Spinal cord (tissue), 10 donors: ENCODE data around the gene TELO2. TPM values are rescaled to one million over a fixed set of nuclear protein-coding genes. Genes with fewer than 3 reads are reported as not detected.

ENCODE experiments used
- DNase-seq, 6 donors: peaks; one replicate each; pipeline versions ENCODE4 v3.0.0 to v3.0.0-alpha.2; 2013 to 2015; ENCODE audit warnings: low spot score in 6 of 6, low read depth in 4 of 6
- H3K27ac ChIP-seq: one replicate; pipeline ENCODE4 v1.5.1; 2013; ENCODE audit warnings: low read depth, low read length, control low read depth
- H3K27me3 ChIP-seq: one replicate; pipeline ENCODE4 v1.6.1; 2013; ENCODE audit warnings: low read length; ENCODE audit not compliant: control insufficient read depth, insufficient read depth
- H3K36me3 ChIP-seq: one replicate; pipeline ENCODE4 v1.6.1; 2013; ENCODE audit warnings: low read length; ENCODE audit not compliant: control insufficient read depth, insufficient read depth
- H3K4me1 ChIP-seq: one replicate; pipeline ENCODE4 v1.6.1; 2013; ENCODE audit warnings: low read length; ENCODE audit not compliant: control insufficient read depth, insufficient read depth
- H3K4me3 ChIP-seq: one replicate; pipeline ENCODE4 v1.5.1; 2013; ENCODE audit warnings: low read depth, low read length, control low read depth
- H3K9me3 ChIP-seq: one replicate; pipeline ENCODE4 v1.6.1; 2013; ENCODE audit warnings: low read length; ENCODE audit not compliant: control insufficient read depth, insufficient read depth
- whole genome bisulfite sequencing: methylation state at CpG from one replicate; pipeline ENCODE4 v1.1.5; 2013; ENCODE audit warnings: missing lambda C conversion rate; ENCODE audit not compliant: insufficient coverage; 5-methylcytosine and 5-hydroxymethylcytosine counted together
- polyA plus RNA-seq, 2 donors: library from polyadenylated mRNA; unstranded; fragments of 120-200 nt; gene quantifications; one replicate each; pipeline ENCODE4 v1.2.1, GENCODE V29; 2013; ENCODE audit not compliant: insufficient read length in 2 of 2
- total RNA-seq, 2 donors: library from RNA; depleted of rRNA in 1 of 2; stranded (reverse); fragments of 120-200 nt in 1 of 2; fragments of >200 nt in 1 of 2; gene quantifications; one replicate each; pipeline versions ENCODE4 v1.2.3 to v1.2.4, GENCODE V29; 2013 to 2014
- donor health status: healthy.

Gene TELO2
- total and polyA plus RNA-seq, 4 donors = 16.9 to 65.6 (median 37.8) TPM

DNA sequence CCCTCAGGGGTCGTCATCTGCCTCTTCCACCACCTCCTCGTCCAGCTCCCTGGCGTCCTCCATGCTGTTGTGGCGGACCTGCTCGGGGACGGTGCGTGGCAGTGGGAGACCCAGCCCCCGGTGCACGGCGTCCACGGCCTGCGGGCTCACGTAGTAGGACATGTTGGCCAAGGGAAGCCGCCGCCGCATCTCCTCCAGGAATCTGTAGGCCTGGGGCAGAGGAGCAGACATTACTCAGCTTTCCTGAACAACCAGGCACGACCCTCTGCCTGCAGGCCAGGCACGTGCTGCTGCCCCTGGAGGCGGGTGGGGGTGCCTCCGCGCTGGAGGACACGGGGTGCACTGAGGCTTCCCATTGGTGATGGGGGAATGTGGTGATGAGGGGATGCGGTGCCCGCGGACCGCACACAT lies 17.8 kb downstream of the TELO2 start:
- no peak for DNase-seq
- H3K27me3 ChIP-seq = no peaks in the 10 kb centered on the region
- H3K27ac ChIP-seq = no peak overlapping the region
- no peaks in the 10 kb centered on the region for H3K4me1 ChIP-seq
- H3K9me3 ChIP-seq = no peaks in the 10 kb centered on the region
- no peak overlapping the region for H3K4me3 ChIP-seq
- H3K36me3 ChIP-seq = peaks cover 78% of the 10 kb centered on the region
- WGBS = 91% methylated on average over 26 of the region's 26 CpGs

DNA sequence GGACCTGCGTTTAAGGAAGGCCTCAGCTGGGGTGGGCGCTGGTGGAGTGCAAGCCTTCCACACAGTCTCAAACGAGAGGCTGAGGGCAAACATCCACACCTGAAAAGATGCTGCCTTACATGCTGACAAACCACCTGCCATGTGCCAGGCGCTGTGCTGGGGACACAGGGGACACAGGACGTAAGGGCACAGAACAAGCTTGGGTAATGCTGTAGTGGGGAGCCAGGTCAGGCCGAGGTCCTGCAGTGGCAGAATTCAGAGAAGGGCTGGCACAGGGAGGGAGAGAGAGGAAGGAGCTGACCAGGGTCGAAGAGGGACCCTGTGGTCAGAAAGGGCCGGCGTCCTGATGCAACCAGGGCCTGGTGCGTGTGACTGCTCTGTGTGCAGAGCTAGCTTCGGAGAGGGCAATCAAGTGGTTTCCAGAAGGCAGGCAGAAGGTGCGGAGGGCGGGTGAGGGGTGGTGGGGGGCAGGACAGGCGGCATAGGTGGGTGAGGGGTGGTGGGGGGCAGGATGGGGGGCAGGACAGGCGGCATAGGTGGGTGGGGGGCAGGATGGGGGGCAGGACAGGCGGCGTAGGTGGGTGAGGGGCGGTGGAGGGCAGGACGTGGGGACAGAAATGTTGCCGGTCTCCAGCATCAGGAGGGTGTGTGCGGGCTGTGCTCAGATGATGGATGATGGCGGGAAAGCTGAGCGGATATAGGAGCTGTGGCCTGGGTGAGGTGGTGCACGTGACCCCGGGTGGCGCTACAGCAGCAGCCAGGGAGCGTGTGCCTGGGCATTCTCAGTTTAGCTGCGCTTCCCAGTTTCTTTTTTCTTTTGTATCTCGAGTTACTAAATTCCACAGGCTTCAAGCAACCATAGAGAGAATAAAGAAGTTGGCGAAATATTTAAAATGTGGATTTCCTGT lies 18.8 kb downstream of the TELO2 start:
- Histone ChIP-seq H3K36me3 (peaks cover 70% of the 10 kb centered on the region), H3K4me1 (no peaks in the 10 kb centered on the region), H3K27me3 (no peaks in the 10 kb centered on the region), H3K9me3 (no peaks in the 10 kb centered on the region), H3K27ac (no peak overlapping the region), H3K4me3 (no peak overlapping the region)
- 71% methylated on average over 15 of the region's 30 CpGs for WGBS
- no peak for DNase-seq

DNA sequence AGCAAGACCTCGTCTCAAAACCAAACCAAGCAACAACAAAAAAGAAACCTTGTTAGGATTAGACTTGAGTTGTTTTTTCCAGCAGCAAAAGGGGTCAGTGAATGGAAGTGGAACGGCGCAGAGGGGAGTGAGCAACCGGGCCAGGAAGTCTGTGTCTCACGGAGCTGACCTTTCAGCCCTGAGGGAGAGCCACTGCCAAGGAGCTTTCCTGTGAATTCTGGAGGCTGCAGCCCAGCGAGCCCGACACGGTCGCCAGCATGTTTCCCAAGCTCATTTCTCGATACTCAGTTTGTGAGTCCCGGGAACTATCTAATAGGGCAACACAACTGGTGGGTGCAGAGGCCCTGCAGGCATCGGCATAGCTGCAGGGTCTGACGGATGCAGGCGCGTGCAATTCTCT lies 19.6 kb downstream of the TELO2 start:
- Histone ChIP-seq H3K4me1 (no peaks in the 10 kb centered on the region), H3K27ac (no peak overlapping the region), H3K27me3 (no peaks in the 10 kb centered on the region), H3K36me3 (peaks cover 65% of the 10 kb centered on the region), H3K4me3 (no peak overlapping the region), H3K9me3 (no peaks in the 10 kb centered on the region)
- no peak for DNase-seq
- WGBS = 91% methylated on average over 14 of the region's 15 CpGs

DNA sequence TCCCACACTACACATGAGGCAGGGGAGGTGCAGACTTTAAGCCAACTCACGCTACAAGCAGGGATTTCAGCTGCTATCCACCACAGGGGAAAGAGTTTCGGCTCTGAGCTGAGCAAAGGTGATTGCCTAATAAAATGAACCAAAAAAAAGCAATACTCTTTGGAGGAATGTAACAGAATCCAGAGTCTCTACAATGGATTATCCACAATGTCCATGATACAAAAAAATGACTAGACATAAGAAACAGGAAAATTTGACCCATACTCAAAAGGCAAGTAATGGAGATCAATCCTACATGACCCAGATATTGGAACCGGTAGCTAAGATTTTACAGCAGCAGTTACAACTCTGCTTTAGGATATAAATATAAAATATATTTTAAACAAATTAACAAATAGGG lies 21.3 kb downstream of the TELO2 start:
- Histone ChIP-seq H3K27ac (no peak overlapping the region), H3K36me3 (peaks cover 65% of the 10 kb centered on the region), H3K4me3 (no peak overlapping the region), H3K4me1 (no peaks in the 10 kb centered on the region), H3K9me3 (no peaks in the 10 kb centered on the region), H3K27me3 (no peaks in the 10 kb centered on the region)
- no CpG with 5 or more reads among the region's 3 CpGs for WGBS
- DNase-seq = no peak

DNA sequence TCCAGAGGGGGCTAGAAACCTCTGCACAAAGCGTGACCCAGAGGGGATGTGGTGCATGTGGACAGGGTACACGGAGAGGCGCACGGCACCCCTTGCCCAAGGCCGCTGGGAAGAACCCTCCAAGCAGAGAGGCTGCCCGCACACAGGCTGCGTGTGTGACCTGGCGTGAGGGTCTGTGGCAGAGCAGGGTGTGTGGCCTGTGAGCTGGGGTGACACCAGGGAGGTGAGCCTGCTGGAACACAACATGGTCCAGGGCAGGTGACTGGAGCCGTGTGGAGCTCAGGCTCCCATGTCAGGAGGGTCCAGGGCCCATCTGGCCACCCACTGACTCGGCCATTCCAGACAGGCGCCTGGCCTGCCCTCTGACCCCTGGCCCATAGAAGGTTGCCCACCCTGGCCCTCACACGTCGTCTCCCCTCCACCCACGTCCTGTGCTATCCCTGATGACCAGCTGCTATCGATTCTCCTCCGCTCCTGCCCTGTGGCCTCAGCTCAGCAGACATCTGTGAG lies 25.5 kb downstream of the TELO2 start:
- H3K36me3 ChIP-seq = peaks cover 61% of the 10 kb centered on the region
- no peak for DNase-seq
- H3K4me3 ChIP-seq = no peak overlapping the region
- H3K4me1 ChIP-seq = no peaks in the 10 kb centered on the region
- H3K27ac ChIP-seq = no peak overlapping the region
- no peaks in the 10 kb centered on the region for H3K27me3 ChIP-seq
- H3K9me3 ChIP-seq = no peaks in the 10 kb centered on the region
- WGBS = 92% methylated on average over 16 of the region's 16 CpGs

DNA sequence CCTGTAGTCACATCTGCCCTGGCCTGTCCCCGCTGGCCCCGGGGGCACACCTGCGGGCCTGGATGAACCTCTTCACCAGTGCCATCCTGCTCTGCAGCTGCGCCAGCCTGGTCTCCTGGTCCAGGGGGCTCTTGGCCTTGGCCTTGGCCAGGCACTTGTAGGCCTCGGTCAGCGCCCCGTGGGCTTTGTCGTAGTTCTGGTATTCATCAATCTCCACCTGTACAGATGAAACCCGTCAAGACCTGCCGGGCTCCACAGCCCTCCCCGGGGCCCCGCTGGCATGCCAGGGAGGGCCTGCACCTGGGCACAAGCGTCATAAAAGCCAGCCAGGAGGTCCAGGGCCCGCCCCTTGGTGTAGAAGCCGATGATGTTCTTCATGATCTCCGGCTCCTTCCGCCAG lies 26.7 kb downstream of the TELO2 start:
- 94% methylated on average over 15 of the region's 17 CpGs for WGBS

DNA sequence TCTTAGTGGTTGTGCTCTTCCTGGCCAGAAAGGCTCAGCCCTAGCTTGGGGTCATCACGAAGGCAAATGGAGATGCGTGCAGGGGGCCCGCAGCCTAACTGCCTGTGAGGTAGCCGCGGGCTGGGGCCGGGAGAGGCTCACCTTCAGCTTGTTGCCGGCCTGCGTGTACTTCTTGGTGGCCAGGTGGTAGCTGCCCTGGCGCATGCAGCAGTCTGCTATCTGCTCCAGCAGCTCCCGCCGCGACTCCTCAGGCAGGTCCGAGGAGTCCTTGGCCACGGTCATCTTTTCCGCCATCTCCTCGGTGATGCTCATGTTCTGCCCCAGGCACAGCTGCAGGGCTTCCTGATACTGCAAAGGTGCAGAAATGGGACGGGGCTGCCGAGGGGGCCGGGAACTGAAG lies 27.3 kb downstream of the TELO2 start:
- no peak for DNase-seq
- Histone ChIP-seq H3K4me1 (no peaks in the 10 kb centered on the region), H3K9me3 (no peaks in the 10 kb centered on the region), H3K4me3 (no peak overlapping the region), H3K27me3 (no peaks in the 10 kb centered on the region), H3K27ac (no peak overlapping the region), H3K36me3 (peaks cover 77% of the 10 kb centered on the region)
- WGBS = 96% methylated on average over 19 of the region's 19 CpGs

More for the DNA sequence above, 26.7 kb downstream of the TELO2 start:
- Histone ChIP-seq H3K9me3 (no peaks in the 10 kb centered on the region), H3K4me3 (no peak overlapping the region), H3K4me1 (no peaks in the 10 kb centered on the region), H3K27ac (no peak overlapping the region), H3K36me3 (peaks cover 71% of the 10 kb centered on the region), H3K27me3 (no peaks in the 10 kb centered on the region)
- DNase-seq = no peak

DNA sequence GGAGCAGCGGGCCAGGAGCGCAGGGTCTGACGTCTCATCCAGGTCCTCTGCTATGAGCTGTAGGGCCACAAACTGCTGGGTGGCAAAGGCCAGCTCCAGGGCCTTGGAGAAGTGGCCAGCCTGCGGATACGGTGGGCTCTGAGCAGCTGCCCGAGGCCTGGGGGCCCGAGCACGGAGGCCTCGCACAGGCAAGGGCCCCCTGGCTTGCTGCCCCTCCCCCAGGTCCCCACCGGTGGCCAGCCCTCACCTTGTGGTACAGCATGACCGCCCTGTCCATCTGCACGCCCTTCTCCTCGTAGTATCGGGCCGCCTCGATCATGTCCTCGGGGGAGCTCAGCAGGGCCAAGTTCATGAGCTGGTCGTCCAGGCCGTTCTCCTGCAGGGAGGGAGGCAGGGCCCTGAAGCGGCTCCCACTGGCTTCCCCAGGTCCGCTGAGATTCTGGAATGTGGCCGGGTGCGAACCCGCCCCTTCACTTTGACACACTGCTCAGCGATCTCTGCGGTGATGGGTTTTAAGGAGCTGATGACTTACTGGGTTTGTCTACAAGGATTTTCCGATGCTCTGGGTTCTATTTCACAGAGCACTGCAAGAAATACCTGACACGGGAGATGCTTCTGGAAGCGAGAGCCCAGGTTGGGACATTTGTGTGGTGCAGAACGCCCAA lies 30.6 kb downstream of the TELO2 start:
- Histone ChIP-seq H3K4me3 (no peak overlapping the region), H3K4me1 (peaks cover 7% of the 10 kb centered on the region), H3K36me3 (peaks cover 95% of the 10 kb centered on the region), H3K27me3 (no peaks in the 10 kb centered on the region), H3K27ac (no peak overlapping the region), H3K9me3 (no peaks in the 10 kb centered on the region)
- 90% methylated on average over 30 of the region's 30 CpGs for WGBS
- DNase-seq = no peak

DNA sequence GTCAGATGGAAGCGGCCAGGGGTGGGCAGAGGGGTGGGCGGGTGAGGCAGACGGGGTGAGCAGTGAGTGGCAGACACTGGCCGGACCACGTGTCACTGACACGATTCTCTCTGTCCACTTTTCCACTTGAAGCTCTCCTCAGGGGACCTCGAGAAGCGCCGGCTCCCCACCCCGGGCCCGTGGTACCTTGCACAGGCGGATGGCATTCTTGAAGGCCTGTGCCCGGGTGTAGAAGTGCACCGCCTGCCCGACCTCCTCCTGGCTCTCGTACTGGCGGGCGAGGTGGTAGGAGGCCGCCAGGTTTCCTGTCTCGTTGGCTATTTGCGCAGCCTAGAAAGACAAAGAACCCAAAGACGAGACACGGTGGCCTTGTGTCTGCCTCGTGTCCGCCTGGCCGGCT lies 31.2 kb downstream of the TELO2 start:
- H3K36me3 ChIP-seq = peaks cover 95% of the 10 kb centered on the region

More for the DNA sequence above, 31.2 kb downstream of the TELO2 start:
- no peak for DNase-seq
- WGBS = 93% methylated on average over 23 of the region's 26 CpGs
- Histone ChIP-seq H3K27me3 (no peaks in the 10 kb centered on the region), H3K9me3 (no peaks in the 10 kb centered on the region), H3K27ac (no peak overlapping the region), H3K4me3 (no peak overlapping the region), H3K4me1 (peaks cover 10% of the 10 kb centered on the region)
